HG03135 (cell line): Measurements from ENCODE around the gene RGS3.

Source experiments
- ATAC-seq: cut with Tn5 transposase; IDR thresholded peaks from one replicate; pipeline ENCODE4 v1.9.1; 2021; ENCODE audit warnings: mild to moderate bottlenecking, moderate library complexity; ENCODE audit not compliant: unreplicated experiment

RGS3 gene

DNA sequence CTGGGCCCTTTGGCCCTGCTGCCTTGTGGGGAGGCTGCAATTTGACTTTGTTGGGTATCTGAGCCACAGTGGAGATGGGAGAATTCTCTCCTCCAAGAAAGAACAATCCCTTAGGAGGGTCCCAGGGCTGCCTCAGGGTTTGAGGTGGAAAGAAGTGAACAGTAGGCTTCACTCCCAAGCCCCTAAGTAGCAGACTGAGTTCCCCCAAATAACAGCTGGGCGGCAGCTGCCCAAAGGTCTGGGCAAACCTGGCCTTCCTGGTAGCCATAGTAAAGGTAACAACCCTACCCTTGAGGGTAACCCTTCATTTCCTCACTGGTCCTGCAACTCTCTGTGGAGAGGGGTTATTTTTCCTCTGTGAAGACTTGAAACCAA lies 746 bp downstream of the RGS3 start:
- no peak for ATAC-seq

DNA sequence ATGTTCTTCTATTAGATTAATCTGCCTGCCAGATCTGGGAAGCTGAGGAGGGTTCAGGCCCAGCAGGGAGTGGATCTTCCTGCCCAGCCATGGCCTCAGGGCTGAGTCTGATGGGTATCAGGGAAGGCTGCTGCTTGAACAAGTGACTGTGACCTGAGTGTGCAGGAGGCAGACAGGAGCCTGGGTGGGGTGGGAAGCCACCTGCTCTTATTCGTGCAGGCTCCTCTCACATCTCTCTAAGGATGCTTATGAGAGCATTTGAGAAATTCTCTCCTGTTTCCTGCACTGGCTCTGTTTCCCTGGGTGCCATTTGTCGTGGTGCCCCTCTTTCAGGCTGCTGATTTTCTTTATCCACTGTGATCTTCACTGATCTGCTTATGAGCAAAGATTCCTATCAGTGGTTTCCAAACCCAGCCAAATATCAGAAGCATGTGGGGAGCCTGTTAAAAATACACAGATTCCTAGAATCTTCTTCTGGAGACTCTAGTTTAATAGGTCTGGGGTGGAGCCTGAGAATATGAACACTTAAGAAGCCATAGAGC lies 2.1 kb downstream of the RGS3 start:
- no peak for ATAC-seq

GRCh38 chr9:113467183-113467582 lies 3.7 kb downstream of the RGS3 start:
- no peak for ATAC-seq

GRCh38 chr9:113468716-113469448 lies 5.4 kb downstream of the RGS3 start:
- no peak for ATAC-seq

GRCh38 chr9:113471143-113471542 lies 7.6 kb downstream of the RGS3 start:
- ATAC-seq: no peak

DNA sequence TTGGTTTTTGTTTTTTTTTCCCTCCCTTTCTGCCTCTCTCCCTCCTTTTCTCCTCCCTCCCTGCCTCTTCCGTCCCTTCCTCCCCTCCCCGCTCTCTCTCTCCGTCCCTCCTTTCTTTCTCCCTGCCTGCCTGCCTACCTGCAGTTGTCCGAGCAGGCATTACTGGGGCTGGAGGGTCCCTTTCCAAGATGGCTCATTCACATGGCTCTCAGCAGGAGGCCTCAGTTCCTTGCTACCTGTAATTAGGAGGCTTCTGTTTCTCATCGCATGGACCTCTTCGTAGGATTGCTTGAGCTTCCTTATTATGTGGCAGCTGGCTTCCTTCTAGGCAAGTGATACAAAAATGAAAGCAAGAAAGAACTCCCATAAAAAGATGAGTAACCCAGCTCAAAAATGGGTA lies 8.0 kb downstream of the RGS3 start:
- ATAC-seq: no peak

- ATAC-seq: no peak
Observed at GRCh38 chr9:113472199-113472598, 8.7 kb downstream of the RGS3 start.

GRCh38 chr9:113474360-113475028 lies 11.0 kb downstream of the RGS3 start:
- ATAC-seq: no peak

GRCh38 chr9:113475031-113475430 lies 11.5 kb downstream of the RGS3 start:
- no peak for ATAC-seq

- no peak for ATAC-seq
Observed at GRCh38 chr9:113475992-113476391, 12.5 kb downstream of the RGS3 start.

DNA sequence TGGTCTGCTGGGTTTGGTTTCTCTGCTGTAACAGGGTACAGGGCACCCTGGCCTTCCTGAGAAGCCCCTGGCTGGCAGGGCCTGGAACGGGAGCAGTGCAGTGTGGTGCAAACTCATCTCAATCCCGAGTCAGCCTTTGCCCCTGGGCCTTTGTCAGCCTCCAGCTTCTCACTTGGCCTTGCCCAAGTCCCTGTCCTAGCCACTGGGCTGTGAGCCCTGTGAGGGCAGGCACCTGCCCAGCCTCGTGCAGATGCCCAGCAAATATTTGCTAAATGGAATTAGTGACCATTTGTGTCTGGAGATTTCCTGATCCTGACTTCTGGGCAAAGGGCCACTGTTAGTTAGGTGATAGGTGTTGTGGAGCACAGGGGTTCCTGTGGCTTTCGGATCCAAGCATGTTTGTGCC lies 13.0 kb downstream of the RGS3 start:
- ATAC-seq: no peak

DNA sequence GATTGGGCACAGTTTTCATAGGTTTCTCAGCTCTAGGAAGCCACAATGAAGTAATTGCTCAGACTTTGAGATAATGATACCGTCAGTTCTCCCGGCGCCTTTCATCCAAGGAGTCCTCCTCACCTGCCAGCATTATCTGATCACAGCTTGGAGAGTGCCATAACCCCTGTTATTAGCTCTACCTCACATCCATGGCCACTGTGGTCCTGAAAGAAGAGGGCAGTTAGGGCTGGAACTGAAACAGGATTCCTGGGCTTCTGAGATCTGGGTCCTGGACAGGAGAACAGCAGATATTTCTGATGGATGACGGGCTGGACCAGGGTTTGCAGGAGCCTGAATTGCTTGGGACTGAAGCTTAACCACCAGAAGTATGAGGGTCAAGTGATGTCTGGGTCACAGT lies 13.5 kb downstream of the RGS3 start:
- ATAC-seq: no peak

- ATAC-seq: no peak
Observed at GRCh38 chr9:113477661-113478060, 14.1 kb downstream of the RGS3 start.

DNA sequence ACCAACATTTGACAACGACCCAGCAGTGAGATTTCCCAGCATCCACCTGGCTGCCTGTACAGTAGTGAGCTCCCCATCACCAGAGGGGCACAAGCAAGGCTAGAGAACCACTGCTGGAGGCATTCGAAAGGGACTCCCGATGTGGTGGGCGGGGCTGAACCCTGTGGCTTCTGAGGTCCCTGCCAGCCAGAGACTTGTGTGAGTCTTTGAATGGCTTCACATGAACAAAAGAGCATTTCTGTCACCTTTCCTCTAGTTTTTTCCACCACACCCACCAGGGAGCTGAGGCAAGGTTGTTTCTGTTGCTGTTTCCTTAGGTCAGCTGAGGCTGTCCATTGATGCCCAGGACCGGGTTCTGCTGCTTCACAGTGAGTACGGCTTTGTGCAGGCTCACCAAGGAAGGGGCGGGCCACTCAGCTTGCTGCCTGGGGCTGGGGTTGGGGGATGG lies 15.7 kb downstream of the RGS3 start:
- ATAC-seq: no peak

GRCh38 chr9:113480612-113481011 lies 17.1 kb downstream of the RGS3 start:
- ATAC-seq: no peak

DNA sequence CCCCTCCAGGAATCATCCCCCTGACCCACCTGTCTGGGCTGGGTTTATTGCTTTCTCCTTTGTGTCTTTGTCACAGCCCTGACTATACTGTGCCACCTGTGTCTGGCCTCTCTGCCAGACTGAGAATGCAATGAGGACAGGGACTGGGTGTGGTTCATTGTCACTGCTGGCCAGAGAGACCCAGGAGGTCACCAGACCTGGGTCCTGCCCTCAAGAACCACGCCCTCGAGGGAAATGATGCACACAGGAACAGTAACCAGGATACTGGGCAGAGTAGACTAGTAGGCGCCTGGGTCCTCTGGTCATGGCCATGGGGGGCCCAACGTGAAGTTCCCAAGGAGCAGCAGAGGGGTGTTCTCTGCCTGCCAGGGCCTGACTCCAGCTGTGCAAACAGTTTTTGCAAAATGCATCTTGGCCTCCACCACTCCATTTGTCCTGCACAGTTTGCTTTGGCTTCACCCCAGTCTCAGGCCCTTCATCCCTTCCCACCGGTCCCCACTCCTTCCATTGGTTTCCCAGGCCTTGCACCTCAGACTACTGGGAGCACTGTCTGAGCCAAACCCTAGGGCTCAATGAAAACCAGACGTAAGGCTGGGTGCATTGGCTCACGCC lies 17.8 kb downstream of the RGS3 start:
- ATAC-seq: no peak

- no peak for ATAC-seq
Observed at GRCh38 chr9:113482341-113482740, 18.8 kb downstream of the RGS3 start.

DNA sequence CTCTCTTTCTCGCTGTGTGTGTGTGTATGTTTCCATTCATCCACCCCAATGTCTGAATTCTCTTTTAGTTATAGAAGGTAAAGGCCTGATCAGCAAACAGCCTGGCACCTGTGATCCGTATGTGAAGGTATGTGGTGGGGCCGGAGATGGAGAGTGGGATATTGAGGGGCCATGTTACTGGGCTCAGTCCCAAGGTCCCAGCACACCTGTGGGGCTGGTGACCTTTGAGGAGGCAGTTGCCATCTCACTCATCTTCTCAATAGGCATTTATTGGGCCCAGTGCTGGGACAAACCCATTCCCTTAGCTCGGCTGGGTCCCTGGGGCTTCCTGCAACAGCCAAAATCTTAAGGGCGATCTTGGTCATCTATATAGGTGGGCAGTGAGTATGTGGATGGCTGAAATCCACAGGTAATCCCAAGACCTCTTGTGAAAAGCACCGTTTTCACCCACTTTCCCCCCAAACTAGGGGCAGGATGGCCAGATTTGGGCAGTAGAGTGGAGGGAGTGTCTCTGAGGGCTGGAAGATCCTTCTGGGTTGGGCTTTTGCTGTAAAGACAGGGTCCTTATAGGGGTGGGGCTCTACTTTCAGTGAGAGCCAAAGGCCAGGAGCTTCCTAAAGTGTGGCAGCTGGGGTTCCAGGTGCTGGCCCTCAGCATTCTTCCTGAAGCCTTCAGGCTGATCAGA lies 19.6 kb downstream of the RGS3 start:
- ATAC-seq: no peak

DNA sequence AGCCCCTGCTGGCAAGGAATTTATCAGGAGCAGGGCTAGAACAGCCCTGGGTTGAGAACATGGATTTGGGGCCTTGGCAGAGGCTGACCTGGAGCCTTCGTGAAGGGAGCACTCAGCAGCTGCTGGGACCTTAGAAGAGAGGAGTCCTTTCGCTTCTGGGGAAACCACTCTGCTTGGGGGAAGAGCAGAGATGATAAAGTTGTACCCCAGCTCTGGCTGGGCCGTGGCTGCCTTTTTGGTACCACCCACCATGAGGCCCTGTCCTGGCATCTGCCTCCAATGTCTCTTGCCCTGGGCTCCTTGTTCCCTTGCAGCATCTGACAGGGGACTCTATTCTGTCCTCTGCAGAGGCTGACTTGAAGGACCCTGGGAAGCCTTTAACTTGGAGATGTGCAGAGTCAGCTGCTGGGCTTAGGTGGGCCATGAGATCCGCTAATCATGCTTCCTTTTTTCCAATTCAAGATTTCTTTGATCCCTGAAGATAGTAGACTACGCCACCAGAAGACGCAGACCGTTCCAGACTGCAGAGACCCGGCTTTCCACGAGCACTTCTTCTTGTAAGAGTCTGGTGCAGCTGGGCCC lies 20.2 kb downstream of the RGS3 start:
- ATAC-seq: no peak

DNA sequence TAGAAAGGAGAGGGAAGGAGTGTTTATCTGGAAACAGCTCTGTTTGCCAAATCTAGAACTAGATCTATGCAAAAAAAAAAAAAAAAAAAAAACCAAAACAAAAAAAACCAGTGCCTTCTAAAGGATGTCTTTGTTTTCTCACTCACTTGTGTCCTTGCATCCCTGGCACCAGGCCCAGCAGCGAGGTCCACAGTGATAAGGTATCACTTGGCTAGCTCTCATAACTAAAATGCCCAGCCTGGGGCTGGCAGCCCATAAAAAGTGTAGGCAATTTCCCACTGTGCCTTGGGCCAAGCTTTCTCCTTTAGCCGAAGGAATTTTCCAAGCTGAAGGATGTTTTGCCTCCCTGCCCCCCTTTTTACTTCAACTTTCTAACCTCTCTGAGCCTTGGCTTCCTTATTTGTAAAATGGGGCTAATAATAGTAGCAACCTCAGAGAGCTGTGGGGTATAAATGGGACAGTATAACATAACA lies 20.8 kb downstream of the RGS3 start:
- no peak for ATAC-seq

GRCh38 chr9:113485761-113486115 lies 22.2 kb downstream of the RGS3 start:
- no peak for ATAC-seq
